ENCODE measurements around the gene CCDC40.

DNA sequence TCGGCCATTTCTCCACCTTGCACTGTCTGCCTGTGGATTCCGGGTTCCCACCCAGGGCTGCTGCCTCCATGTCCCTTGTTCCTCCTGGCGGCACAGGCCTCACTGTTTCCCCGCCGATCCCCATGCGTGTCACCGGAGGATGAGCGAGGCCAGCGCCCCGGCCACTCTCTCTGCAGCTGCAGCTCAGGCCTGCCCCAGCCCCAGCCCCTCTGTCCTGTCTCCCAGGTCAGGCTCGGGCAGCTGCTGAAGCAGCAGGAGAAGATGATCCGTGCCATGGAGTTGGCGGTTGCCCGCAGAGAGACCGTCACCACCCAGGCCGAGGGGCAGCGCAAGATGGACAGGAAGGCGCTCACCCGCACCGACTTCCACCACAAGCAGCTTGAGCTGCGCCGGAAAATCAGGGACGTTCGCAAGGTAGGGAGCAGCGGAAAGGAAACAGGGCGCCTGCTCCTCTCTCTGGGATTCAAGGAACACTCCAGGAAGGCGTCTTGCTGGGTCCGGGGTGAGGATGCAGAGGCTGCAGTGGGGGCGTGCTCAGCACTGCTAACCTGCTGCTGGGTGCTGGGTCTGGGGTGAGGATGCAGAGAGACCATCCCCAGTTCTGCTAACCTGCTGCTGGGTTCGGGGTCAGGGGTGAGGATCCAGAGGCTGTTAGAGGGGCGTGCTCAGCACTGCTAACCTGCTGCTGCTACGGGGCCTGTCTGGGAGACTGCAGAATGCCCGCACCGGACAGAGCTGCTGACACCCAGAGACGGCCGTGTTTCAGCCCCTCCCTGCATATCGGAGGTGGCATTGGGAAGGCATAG is 58.8 kb downstream of the CCDC40 start:
- TF ChIP-seq, protein P1, sequence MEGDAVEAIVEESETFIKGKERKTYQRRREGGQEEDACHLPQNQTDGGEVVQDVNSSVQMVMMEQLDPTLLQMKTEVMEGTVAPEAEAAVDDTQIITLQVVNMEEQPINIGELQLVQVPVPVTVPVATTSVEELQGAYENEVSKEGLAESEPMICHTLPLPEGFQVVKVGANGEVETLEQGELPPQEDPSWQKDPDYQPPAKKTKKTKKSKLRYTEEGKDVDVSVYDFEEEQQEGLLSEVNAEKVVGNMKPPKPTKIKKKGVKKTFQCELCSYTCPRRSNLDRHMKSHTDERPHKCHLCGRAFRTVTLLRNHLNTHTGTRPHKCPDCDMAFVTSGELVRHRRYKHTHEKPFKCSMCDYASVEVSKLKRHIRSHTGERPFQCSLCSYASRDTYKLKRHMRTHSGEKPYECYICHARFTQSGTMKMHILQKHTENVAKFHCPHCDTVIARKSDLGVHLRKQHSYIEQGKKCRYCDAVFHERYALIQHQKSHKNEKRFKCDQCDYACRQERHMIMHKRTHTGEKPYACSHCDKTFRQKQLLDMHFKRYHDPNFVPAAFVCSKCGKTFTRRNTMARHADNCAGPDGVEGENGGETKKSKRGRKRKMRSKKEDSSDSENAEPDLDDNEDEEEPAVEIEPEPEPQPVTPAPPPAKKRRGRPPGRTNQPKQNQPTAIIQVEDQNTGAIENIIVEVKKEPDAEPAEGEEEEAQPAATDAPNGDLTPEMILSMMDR (IDR thresholded peaks at IDR 0.05) = no peak
- TF ChIP-seq POLR2A (IDR thresholded peaks at IDR 0.05) = no peak

Measured in body of pancreas (tissue), 4 donors.